Measurements from ENCODE around the gene RASSF1. TPM values are rescaled to one million over a fixed set of nuclear protein-coding genes. Genes with fewer than 3 reads are reported as not detected.
A peak's percentile ranks its signal among the peaks of the same experiment; 100 is the strongest.

Gene RASSF1
- total and polyA plus RNA-seq, 8 donors = 10.3 to 29.5 (median 14.2) TPM

- ATAC-seq (no peak), FAIRE-seq (no peak), DNase-seq (peak in 1 of 6 donors; percentile 49)
- H3K4me1 ChIP-seq = peaks cover 4 to 26% (median 17%) of the 10 kb centered on the region in 3 donors
- no peaks in the 10 kb centered on the region for H3K9me3 ChIP-seq
- H3K36me3 ChIP-seq = no peaks in the 10 kb centered on the region
- TF ChIP-seq CTCF (IDR thresholded peaks at IDR 0.05) = no peak
- H3K27ac ChIP-seq = peak overlapping the region in 3 of 4 donors; percentile 90 to 97 (median 95)
- intact Hi-C loops (cut with DNase I) = loop anchor here in 1 of 3 donors (10.0 kb wide), 1 partner anchor 215 kb away; no protein-coding TSS in a partner anchor
- WGBS, 2 donors = 87 to 92% methylated on average over 13 to 14 of the region's 14 CpGs
- peak overlapping the region in 1 of 4 donors; percentile 72 for H3K4me3 ChIP-seq
- H3K27me3 ChIP-seq = no peaks in the 10 kb centered on the region
These were observed 1.0 kb downstream of the RASSF1 start for GRCh38 chr3:50339485-50340146.

GRCh38 chr3:50338965-50339364, 1.7 kb downstream of the RASSF1 start:
- Histone ChIP-seq H3K27ac (peak overlapping the region in 3 of 4 donors; percentile 90 to 97 (median 95)), H3K36me3 (no peaks in the 10 kb centered on the region), H3K4me1 (peaks cover 10 to 32% (median 24%) of the 10 kb centered on the region in 3 donors), H3K27me3 (no peaks in the 10 kb centered on the region), H3K4me3 (peak overlapping the region in 1 of 4 donors; percentile 72), H3K9me3 (no peaks in the 10 kb centered on the region)
- FAIRE-seq (no peak), ATAC-seq (no peak), DNase-seq (no peak)
- 78 to 83% methylated on average over 5 of the region's 5 CpGs for WGBS, 2 donors
- intact Hi-C loops (cut with DNase I) = no loop called here
- TF ChIP-seq CTCF (IDR thresholded peaks at IDR 0.05) = no peak

GRCh38 chr3:50337175-50337861, 3.3 kb downstream of the RASSF1 start:
- no peaks in the 10 kb centered on the region for H3K9me3 ChIP-seq
- intact Hi-C loops (cut with DNase I) = no loop called here
- WGBS, 2 donors = 1% methylated on average over 71 to 79 of the region's 79 CpGs
- TF ChIP-seq CTCF (IDR thresholded peaks at IDR 0.05) = no peak
- peak; percentile 97 to 100 (median 100) for DNase-seq
- peaks cover 0 to 2% (median 0%) of the 10 kb centered on the region in 3 donors for H3K36me3 ChIP-seq
- peak; percentile 39 for FAIRE-seq
- peak; percentile 87 to 92 (median 89) for ATAC-seq
- no peaks in the 10 kb centered on the region for H3K27me3 ChIP-seq
- peak overlapping the region; percentile 90 to 97 (median 96) for H3K27ac ChIP-seq
- peak overlapping the region; percentile 39 to 98 (median 84) for H3K4me3 ChIP-seq
- peaks cover 10 to 42% (median 28%) of the 10 kb centered on the region in 3 donors for H3K4me1 ChIP-seq

GRCh38 chr3:50336452-50337174, 4.0 kb downstream of the RASSF1 start:
- intact Hi-C loops (cut with DNase I) = no loop called here
- Histone ChIP-seq H3K9me3 (no peaks in the 10 kb centered on the region), H3K36me3 (peaks cover 0 to 9% (median 1%) of the 10 kb centered on the region in 3 donors), H3K4me3 (peak overlapping the region; percentile 39 to 98 (median 84)), H3K4me1 (peaks cover 10 to 42% (median 28%) of the 10 kb centered on the region in 3 donors), H3K27ac (peak overlapping the region; percentile 90 to 97 (median 96)), H3K27me3 (no peaks in the 10 kb centered on the region)
- DNase-seq (peak in 1 of 6 donors; percentile 85), ATAC-seq (peak; percentile 2 to 43 (median 6)), FAIRE-seq (no peak)
- 1% methylated on average over 31 of the region's 31 CpGs for WGBS, 2 donors
- TF ChIP-seq CTCF (IDR thresholded peaks at IDR 0.05) = no peak

Measured in pancreas (tissue), 10 donors.